GM13977 (cell line): ENCODE data around the gene NUBPL.
"Not testable (repeated sequence)": the region's sequence is repeated elsewhere in the genome, so short reads cannot be mapped to it uniquely, and the experiment has no call there.

Experiments used
- DNase-seq: peaks from one replicate; pipeline ENCODE4 v3.0.0; 2012; ENCODE audit warnings: low spot score
- CTCF ChIP-seq: IDR thresholded peaks from 2 replicates; pipeline ENCODE4 v1.5.1; 2012; ENCODE audit warnings: mild to moderate bottlenecking, control low read depth; ENCODE audit not compliant: insufficient read depth; ENCODE audit errors: extremely low read depth, missing control alignments
- in situ Hi-C: fragments of 300-500 bp; cut with MboI; formaldehyde crosslinking; loops from one replicate; pipeline ENCODE4 v1.12.0; 2022; ENCODE audit warnings: low sequenced_read_pairs, low pct_unique_long_range_greater_than_20kb, mixed read lengths, inconsistent platforms; ENCODE audit not compliant: unreplicated experiment

Gene NUBPL

DNA sequence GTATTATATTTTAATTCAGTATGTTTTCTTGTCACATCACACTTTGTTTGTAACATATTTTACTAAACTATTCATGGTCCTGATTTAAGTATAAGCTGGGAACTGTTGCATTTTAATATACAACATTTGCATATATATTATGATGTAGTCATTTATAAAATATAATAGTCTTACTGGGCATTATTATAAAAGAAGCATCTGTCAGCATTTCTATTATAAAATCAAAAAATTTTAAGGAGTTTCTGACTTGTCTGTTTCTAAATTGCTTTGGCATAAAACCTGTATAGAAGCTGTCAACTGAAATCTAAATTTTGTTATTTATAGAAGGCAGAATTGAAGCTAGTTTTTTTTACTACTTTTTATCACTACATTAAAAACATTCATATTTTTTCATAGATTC is 166.6 kb downstream of the NUBPL start:
- in situ Hi-C loops = no loop called here
- DNase-seq = no peak
- no peak for TF ChIP-seq CTCF

GRCh38 chr14:31740688-31741087 is 179.5 kb downstream of the NUBPL start:
- in situ Hi-C loops = no loop called here
- no peak for DNase-seq
- no peak for TF ChIP-seq CTCF

GRCh38 chr14:31745741-31746140 is 184.5 kb downstream of the NUBPL start:
- in situ Hi-C loops = no loop called here
- no peak for DNase-seq
- TF ChIP-seq CTCF = no peak

GRCh38 chr14:31746326-31746725 is 185.1 kb downstream of the NUBPL start:
- no peak for TF ChIP-seq CTCF
- in situ Hi-C loops = no loop called here
- DNase-seq = no peak

GRCh38 chr14:31749275-31749674 is 188.1 kb downstream of the NUBPL start:
- in situ Hi-C loops = no loop called here
- no peak for DNase-seq
- no peak for TF ChIP-seq CTCF

DNA sequence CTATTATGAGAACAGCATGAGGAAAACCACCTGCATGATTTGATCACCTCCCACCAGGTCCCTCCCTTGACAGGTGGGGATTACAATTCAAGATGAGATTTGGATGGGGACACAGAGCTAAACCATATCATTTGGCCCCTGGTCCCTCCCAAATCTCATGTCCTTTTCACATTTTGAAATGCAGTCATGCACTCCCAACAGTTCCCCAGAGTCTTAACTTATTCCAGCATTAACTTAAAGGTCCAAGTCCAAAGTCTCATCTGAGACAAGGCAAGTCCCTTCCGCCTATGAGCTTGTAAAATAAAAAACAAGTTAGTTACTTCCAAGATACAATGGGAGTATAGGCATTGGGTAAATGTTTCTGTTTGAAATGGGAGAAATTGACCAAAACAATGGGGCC is 189.8 kb downstream of the NUBPL start:
- in situ Hi-C loops, DNase-seq: not testable (repeated sequence)

DNA sequence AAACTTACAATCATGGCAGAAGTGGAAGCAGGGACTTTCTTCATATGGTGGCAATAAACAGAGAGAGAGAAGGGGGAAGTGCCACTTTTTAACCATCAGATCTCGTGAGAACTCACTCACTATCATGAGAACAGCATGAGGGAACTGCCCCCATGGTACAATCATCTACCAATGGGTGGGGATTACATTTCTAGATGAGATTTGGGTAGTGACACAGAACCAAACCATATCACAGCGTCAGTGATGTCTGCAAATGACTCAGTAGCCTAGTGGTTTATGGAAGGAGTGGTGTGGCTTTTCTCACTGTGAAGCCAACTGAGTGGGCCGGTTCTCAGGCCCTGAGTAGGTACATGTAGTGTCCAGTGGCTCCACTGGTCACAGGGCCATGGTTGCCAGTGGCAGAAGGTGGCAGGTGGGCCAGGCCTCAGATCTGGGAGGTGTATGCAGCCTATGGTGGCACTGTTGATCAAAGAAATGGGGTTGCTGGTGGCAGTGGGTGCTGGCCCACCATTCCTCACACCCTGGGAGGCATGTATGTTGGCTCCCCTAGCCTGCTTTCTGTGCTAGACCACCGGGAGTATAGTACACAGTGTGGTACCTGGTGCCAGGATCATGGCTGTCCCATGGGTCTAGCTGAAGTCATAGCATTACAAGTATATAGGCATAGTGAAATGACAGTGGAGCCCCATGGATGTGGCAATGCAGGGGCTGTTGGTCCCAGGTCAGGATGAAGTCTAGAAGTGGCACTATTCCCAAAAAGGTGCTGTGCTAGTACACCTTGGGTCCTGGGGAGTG is 191.9 kb downstream of the NUBPL start:
- no peak for DNase-seq
- in situ Hi-C loops = no loop called here
- TF ChIP-seq CTCF = no peak
